NCI-H345 treated with DMSO at 0.1 percent for 48 hours (cell line): ENCODE data around the gene EYA2.
A peak's percentile ranks its signal among the peaks of the same experiment; 100 is the strongest.
"Not testable (repeated sequence)": the region's sequence is repeated elsewhere in the genome, so short reads cannot be mapped to it uniquely, and the experiment has no call there.

Source experiments
- DNase-seq: peaks from one replicate; lab custom pipeline; 2025; ENCODE audit not compliant: unreplicated experiment; lab: John Stamatoyannopoulos, UW

EYA2 gene

GRCh38 chr20:46895906-46896242, 1.2 kb downstream of the EYA2 start:
- DNase-seq = no peak

GRCh38 chr20:46897328-46897880, 2.8 kb downstream of the EYA2 start:
- no peak for DNase-seq

DNA sequence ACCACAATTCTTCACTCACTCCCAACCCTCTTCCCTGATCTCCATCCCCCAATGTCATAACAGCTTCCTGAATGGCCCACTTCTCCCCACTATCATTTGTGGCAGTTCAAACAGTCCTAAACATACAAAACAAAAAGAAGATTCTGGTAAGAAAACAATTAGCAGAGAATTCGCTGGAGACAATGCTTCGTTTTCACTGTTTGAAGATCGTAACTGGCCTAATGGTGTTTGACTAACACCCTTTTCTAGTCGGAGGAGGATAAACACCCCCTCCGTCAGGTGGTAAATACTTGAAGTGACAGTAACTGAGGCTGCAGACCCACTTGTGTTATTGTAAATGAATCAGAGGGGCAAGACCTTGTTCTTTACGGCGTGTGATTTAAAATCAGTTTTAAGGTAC, 3.8 kb downstream of the EYA2 start:
- DNase-seq = peak; percentile 25

GRCh38 chr20:46899621-46900020, 5.0 kb downstream of the EYA2 start:
- DNase-seq = no peak

- DNase-seq = no peak
Observed at GRCh38 chr20:46900086-46900485, 5.4 kb downstream of the EYA2 start.

DNA sequence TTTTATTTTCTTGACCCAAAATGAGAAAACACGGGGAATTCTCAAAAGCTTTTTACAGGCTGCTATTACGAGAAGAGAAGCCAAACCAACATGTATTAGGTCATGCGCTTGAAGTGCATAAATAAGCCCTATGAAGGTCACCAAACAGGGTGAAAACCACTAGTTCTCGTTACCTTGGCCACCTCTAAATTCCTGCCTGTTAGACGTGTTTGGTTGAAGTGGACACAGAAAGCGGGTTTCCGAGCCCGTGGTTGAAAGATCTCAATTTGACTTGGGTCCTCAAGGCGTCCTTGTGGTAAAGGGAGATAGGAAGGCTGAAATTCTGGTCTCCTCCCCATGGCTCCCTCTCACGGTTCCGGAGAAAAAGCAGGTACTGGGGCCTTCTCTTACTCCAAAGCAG, 6.2 kb downstream of the EYA2 start:
- no peak for DNase-seq

DNA sequence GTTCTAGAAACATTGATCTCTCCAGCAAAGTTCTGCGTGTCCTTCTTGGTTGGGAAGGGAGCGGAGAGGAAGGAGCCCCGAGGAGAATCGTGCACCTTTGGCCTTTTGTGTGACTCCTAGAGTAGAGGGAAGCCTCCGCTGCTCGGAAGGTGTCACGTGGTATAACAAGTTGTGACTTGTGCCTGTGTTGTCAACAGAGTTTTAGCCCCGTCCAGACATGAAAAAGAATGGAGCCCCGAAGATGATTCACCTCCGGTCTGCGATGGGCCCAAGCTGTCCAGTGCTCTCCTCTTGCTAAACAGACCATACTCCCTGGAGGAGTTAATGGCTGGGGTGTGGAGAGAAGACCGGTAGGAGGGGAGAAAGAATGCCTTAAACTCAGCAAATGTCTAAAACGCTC, 7.0 kb downstream of the EYA2 start:
- no peak for DNase-seq

- no peak for DNase-seq
Observed at GRCh38 chr20:46903256-46903655, 8.6 kb downstream of the EYA2 start.

DNA sequence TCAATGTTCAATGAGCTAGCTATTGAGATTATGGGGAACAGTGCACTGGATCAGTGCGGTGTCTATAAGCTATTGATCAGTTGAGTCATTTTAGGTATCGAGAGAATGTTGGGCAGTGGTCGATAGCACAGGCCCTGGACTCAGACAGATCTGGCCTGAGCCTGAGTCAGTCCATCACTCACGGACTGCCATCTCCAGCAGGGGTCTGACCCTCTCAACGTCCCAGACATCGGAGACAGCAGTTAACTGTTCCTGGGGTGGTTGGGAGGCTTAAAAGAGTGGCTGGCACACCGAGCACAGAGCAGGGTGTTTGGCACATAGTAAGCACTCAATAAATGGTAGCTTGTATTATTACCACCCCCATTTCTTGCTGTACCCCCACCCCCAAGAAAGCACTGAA, 9.3 kb downstream of the EYA2 start:
- no peak for DNase-seq

GRCh38 chr20:46905364-46906125, 10.9 kb downstream of the EYA2 start:
- DNase-seq = no peak

- DNase-seq = no peak
Observed at GRCh38 chr20:46913329-46914044, 18.8 kb downstream of the EYA2 start.

GRCh38 chr20:46914789-46915379, 20.2 kb downstream of the EYA2 start:
- DNase-seq = no peak

GRCh38 chr20:46915575-46916257, 21.1 kb downstream of the EYA2 start:
- no peak for DNase-seq

GRCh38 chr20:46916258-46916603, 21.6 kb downstream of the EYA2 start:
- no peak for DNase-seq

DNA sequence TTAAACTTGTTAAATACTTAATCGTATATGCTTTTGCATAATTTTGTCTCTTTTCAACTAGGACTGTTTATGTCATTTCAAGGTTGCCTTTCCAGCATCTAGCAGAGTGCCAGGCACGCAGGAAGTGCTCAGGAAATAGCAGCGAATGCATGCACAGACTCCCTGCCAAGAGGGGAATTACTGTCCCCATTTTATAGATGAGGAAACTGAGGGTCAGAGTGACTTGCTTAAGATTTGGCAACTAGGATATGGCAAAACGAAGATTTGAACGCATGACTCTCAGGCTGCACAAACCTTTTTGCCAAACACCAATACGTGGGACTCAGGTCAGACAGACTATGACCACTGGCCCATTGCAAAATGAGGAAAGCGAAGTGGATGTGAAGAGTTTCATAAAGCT, 22.5 kb downstream of the EYA2 start:
- DNase-seq = no peak

DNA sequence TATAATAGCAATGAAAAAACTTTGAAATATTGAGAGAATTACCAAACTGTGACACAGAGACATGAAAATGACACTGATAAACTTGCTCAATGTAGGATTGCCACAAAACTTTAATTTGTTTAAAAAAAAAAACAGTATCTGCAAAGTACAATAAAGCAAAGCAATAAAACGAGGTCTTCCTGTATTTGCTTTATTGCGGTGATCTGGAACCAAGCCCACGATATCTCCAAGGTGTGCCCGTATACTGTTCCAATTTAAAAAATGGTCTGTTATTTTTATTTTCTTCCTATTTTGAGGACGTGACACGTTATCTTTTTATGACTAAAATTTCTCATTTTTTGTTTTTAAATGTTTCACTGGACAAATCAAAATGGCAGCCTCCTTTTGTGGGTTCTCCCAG, 25.5 kb downstream of the EYA2 start:
- DNase-seq = no peak

DNA sequence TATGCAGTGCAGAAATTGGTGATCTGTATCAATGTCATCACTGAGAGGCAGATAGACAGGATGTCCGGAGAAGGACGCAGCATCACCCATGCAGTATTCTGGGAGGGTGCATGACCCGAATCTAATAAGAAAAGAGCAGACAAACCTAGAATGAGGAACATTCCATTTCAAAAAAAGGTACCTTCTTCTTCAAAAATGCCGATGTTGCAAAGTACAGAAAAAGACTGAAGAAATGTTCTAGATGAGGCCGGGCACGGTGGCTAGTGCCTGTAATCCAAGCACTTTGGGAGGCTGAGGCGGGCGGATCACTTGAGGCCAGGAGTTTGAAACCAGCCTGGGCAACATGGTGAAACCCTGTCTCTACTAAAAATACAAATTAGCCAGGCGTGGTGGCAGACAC, 28.2 kb downstream of the EYA2 start:
- not testable (repeated sequence) for DNase-seq

- no peak for DNase-seq
Observed at GRCh38 chr20:46923550-46923949, 28.9 kb downstream of the EYA2 start.

DNA sequence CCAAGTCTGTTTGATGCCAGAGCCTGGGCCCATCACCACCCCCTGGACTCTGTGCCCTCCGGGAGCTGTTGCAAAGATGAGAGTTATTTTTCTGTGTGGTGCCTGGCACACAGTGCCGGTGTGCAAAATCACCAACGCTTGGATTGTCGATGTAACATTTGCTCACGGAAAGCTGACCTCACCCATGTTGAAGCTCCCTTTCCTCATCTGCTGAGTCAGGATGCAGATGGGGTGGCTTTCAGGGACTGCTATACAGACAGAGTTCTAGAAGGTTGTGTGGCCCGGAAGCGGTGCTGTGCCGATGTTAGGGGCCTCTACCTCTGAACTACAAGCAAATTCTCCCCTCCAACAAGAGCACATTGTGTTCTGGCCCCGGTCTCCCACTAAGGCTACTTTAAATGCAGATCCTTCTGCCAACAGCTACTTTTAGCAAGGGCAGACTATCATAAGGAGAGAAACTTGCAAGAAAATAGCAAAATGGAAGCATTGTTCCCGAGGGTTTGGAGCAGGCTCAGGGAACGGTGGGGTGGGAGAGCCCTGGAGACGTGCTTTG, 34.0 kb downstream of the EYA2 start:
- DNase-seq = no peak

DNA sequence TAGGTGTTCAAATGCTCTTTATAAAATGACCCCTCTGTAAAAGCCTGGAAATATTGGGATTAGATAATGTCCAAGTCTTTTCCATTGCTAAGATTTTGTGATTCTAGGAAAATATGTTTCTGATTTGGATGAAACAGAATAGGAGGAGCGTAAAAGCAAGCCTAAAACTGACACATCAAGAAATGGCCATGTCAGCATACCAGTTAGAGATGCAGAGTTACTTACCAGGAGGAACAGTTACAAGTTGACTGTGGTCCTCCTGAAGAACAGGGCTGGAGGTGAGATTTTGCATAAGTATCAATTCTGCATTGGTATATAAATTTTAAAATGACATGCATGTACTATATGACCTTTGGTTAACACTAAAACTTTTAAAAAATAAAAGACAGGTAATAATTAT, 35.3 kb downstream of the EYA2 start:
- DNase-seq = no peak

- DNase-seq = no peak
Observed at GRCh38 chr20:46930640-46931339, 36.1 kb downstream of the EYA2 start.
